Activated CD4-positive, alpha-beta memory T cell treated with anti-CD3 and anti-CD28 coated beads for 36 hours (primary cell): ENCODE data around the gene AMH. TPM values are rescaled to one million over a fixed set of nuclear protein-coding genes. Genes with fewer than 3 reads are reported as not detected.

ENCODE experiments used
- CTCF ChIA-PET: fragments of 350-600 bp; sonication (Branson Sonifier 250); formaldehyde crosslinking; loops from one replicate; lab custom pipeline; 2021; ENCODE audit warnings: antibody characterized with exemption, inconsistent platforms; lab: Charles Lee
- POLR2A ChIA-PET: fragments of 350-600 bp; sonication (Branson Sonifier 250); formaldehyde crosslinking; loops from one replicate; lab custom pipeline; 2021; ENCODE audit warnings: antibody characterized with exemption; lab: Charles Lee
- DNase-seq: peaks from one replicate; pipeline ENCODE4 v3.0.0-alpha.2; 2020
- H3K27ac Mint-ChIP-seq: one replicate; pipeline ENCODE4 v1.8.0; 2021; ENCODE audit warnings: mixed read lengths
- H3K27me3 Mint-ChIP-seq: one replicate; pipeline ENCODE4 v1.8.0; 2021; ENCODE audit warnings: mixed read lengths
- H3K36me3 Mint-ChIP-seq: one replicate; pipeline ENCODE4 v1.8.0; 2021; ENCODE audit warnings: mixed read lengths
- H3K4me1 Mint-ChIP-seq: one replicate; pipeline ENCODE4 v1.8.0; 2021; ENCODE audit warnings: low read depth, mixed read lengths
- H3K4me3 Mint-ChIP-seq: one replicate; pipeline ENCODE4 v1.8.0; 2021; ENCODE audit warnings: mild to moderate bottlenecking, mixed read lengths
- H3K9me3 Mint-ChIP-seq: one replicate; pipeline ENCODE4 v1.8.0; 2021; ENCODE audit warnings: mixed read lengths
- intact Hi-C: fragments of 100-400 bp; cut with micrococcal nuclease; formaldehyde crosslinking; loops from one replicate; pipeline ENCODE4 v1.15.1; 2023
- total RNA-seq, 2 experiments: library from RNA; stranded (reverse); gene quantifications; one replicate each; pipeline ENCODE4 v1.2.3, GENCODE V29; 2021

The AMH gene
- total RNA-seq, 2 experiments from 2014 or later: 2.8 to 3.4 TPM

GRCh38 chr19:2246014-2246620 lies 3.0 kb upstream of the AMH start:
- intact Hi-C loops: no loop called here
- Mint-ChIP-seq H3K27ac (no peak overlapping the region), H3K9me3 (no peaks in the 10 kb centered on the region), H3K27me3 (peaks cover 2% of the 10 kb centered on the region), H3K4me1 (peaks cover 18% of the 10 kb centered on the region), H3K4me3 (no peak overlapping the region), H3K36me3 (peaks cover 29% of the 10 kb centered on the region)
- POLR2A ChIA-PET: no interaction called here
- CTCF ChIA-PET: no interaction called here
- no peak for DNase-seq

- H3K27me3 Mint-ChIP-seq: peaks cover 5% of the 10 kb centered on the region
- CTCF ChIA-PET: no interaction called here
- H3K27ac Mint-ChIP-seq: no peak overlapping the region
- intact Hi-C loops: no loop called here
- H3K4me1 Mint-ChIP-seq: peaks cover 11% of the 10 kb centered on the region
- peaks cover 25% of the 10 kb centered on the region for H3K36me3 Mint-ChIP-seq
- POLR2A ChIA-PET: no interaction called here
- DNase-seq: no peak
- H3K9me3 Mint-ChIP-seq: no peaks in the 10 kb centered on the region
- H3K4me3 Mint-ChIP-seq: no peak overlapping the region
Observed at GRCh38 chr19:2246801-2247361, 2.2 kb upstream of the AMH start.

GRCh38 chr19:2247433-2248101 lies 1.6 kb upstream of the AMH start:
- no peak overlapping the region for H3K27ac Mint-ChIP-seq
- peaks cover 7% of the 10 kb centered on the region for H3K27me3 Mint-ChIP-seq
- peaks cover 22% of the 10 kb centered on the region for H3K36me3 Mint-ChIP-seq
- no peak for DNase-seq
- POLR2A ChIA-PET: no interaction called here
- H3K4me3 Mint-ChIP-seq: no peak overlapping the region
- CTCF ChIA-PET: no interaction called here
- peaks cover 7% of the 10 kb centered on the region for H3K4me1 Mint-ChIP-seq
- intact Hi-C loops: no loop called here
- no peaks in the 10 kb centered on the region for H3K9me3 Mint-ChIP-seq

- H3K27ac Mint-ChIP-seq: no peak overlapping the region
- H3K4me3 Mint-ChIP-seq: no peak overlapping the region
- H3K9me3 Mint-ChIP-seq: no peaks in the 10 kb centered on the region
- peaks cover 10% of the 10 kb centered on the region for H3K27me3 Mint-ChIP-seq
- H3K36me3 Mint-ChIP-seq: peaks cover 18% of the 10 kb centered on the region
- ChIA-PET POLR2A (no interaction called here), CTCF (no interaction called here)
- DNase-seq: no peak
- H3K4me1 Mint-ChIP-seq: peaks cover 9% of the 10 kb centered on the region
- intact Hi-C loops: no loop called here
Observed at GRCh38 chr19:2248136-2249009, 750 bp upstream of the AMH start.

GRCh38 chr19:2249880-2250765 lies 1.0 kb downstream of the AMH start:
- POLR2A ChIA-PET: interaction anchor here (0.5 to 1.4 kb wide), 3 partner anchors 10 to 68 kb away, joined by 3 to 4 read pairs (median 4); no protein-coding TSS in a partner anchor

GRCh38 chr19:2250766-2251105 lies 1.6 kb downstream of the AMH start:
- Mint-ChIP-seq H3K4me3 (no peak overlapping the region), H3K4me1 (peaks cover 14% of the 10 kb centered on the region), H3K27ac (no peak overlapping the region), H3K36me3 (peaks cover 7% of the 10 kb centered on the region), H3K9me3 (no peaks in the 10 kb centered on the region), H3K27me3 (peaks cover 15% of the 10 kb centered on the region)
- intact Hi-C loops: no loop called here
- ChIA-PET POLR2A (interaction anchor here (0.5 to 1.4 kb wide), 6 partner anchors 9 to 69 kb away, joined by 3 to 5 read pairs (median 4); no protein-coding TSS in a partner anchor), CTCF (interaction anchor here (0.7 to 1.5 kb wide), 4 partner anchors 9 to 95 kb away, joined by 3 to 6 read pairs (median 3); no protein-coding TSS in a partner anchor)
- no peak for DNase-seq

More at GRCh38 chr19:2249880-2250765, 1.0 kb downstream of the AMH start:
- Mint-ChIP-seq H3K36me3 (peaks cover 10% of the 10 kb centered on the region), H3K9me3 (no peaks in the 10 kb centered on the region), H3K27ac (no peak overlapping the region), H3K27me3 (peaks cover 15% of the 10 kb centered on the region), H3K4me1 (peaks cover 14% of the 10 kb centered on the region), H3K4me3 (no peak overlapping the region)
- no peak for DNase-seq
- CTCF ChIA-PET: interaction anchor here (0.7 to 1.5 kb wide), 3 partner anchors 11 to 94 kb away, joined by 3 to 6 read pairs (median 3); no protein-coding TSS in a partner anchor
- intact Hi-C loops: no loop called here

GRCh38 chr19:2251106-2252054 lies 2.3 kb downstream of the AMH start:
- Mint-ChIP-seq H3K27me3 (peaks cover 15% of the 10 kb centered on the region), H3K27ac (no peak overlapping the region), H3K4me3 (peak overlapping the region; percentile 29), H3K9me3 (no peaks in the 10 kb centered on the region), H3K36me3 (peaks cover 5% of the 10 kb centered on the region), H3K4me1 (peaks cover 14% of the 10 kb centered on the region)
- ChIA-PET POLR2A (interaction anchor here (0.6 to 1.4 kb wide), 5 partner anchors 9 to 22 kb away, joined by 3 to 5 read pairs (median 3); no protein-coding TSS in a partner anchor), CTCF (interaction anchor here (1.0 to 1.3 kb wide), 4 partner anchors 8 to 13 kb away, joined by 3 to 6 read pairs (median 3); no protein-coding TSS in a partner anchor)
- intact Hi-C loops: no loop called here
- DNase-seq: peak; percentile 17

- POLR2A ChIA-PET: interaction anchor here (0.6 to 1.4 kb wide), 2 partner anchors 8 to 18 kb away, joined by 3 to 5 read pairs; no protein-coding TSS in a partner anchor
- no peaks in the 10 kb centered on the region for H3K36me3 Mint-ChIP-seq
- CTCF ChIA-PET: interaction anchor here (1.1 to 1.9 kb wide), 3 partner anchors 9 to 22 kb away, joined by 3 to 8 read pairs (median 6); no protein-coding TSS in a partner anchor
- peak; percentile 19 for DNase-seq
- peak overlapping the region; percentile 46 for H3K4me3 Mint-ChIP-seq
- intact Hi-C loops: no loop called here
- H3K4me1 Mint-ChIP-seq: peaks cover 17% of the 10 kb centered on the region
- peaks cover 15% of the 10 kb centered on the region for H3K27me3 Mint-ChIP-seq
- no peak overlapping the region for H3K27ac Mint-ChIP-seq
- H3K9me3 Mint-ChIP-seq: no peaks in the 10 kb centered on the region
Observed at GRCh38 chr19:2252055-2252796, 3.1 kb downstream of the AMH start.

GRCh38 chr19:2252797-2253105 lies 3.6 kb downstream of the AMH start:
- ChIA-PET POLR2A (interaction anchor here (1.7 kb wide), 1 partner anchor 18 kb away, joined by 8 read pairs; no protein-coding TSS in a partner anchor), CTCF (interaction anchor here (1.7 to 1.9 kb wide), 2 partner anchors 9 to 21 kb away, joined by 8 to 10 read pairs; no protein-coding TSS in a partner anchor)
- Mint-ChIP-seq H3K9me3 (no peaks in the 10 kb centered on the region), H3K27ac (no peak overlapping the region), H3K36me3 (no peaks in the 10 kb centered on the region), H3K27me3 (peaks cover 15% of the 10 kb centered on the region), H3K4me3 (peak overlapping the region; percentile 46), H3K4me1 (peaks cover 19% of the 10 kb centered on the region)
- intact Hi-C loops: no loop called here
- no peak for DNase-seq
